Activated CD4-positive, alpha-beta T cell treated with anti-CD3 and anti-CD28 coated beads, Interleukin-2, amount 50 U/mL, for 48 hours (primary cell): ENCODE results near the gene PDSS1.

Experiments
- DNase-seq, 2 experiments: peaks; one replicate each; pipeline ENCODE4 v3.0.0-alpha.2; 2020

Gene PDSS1

DNA sequence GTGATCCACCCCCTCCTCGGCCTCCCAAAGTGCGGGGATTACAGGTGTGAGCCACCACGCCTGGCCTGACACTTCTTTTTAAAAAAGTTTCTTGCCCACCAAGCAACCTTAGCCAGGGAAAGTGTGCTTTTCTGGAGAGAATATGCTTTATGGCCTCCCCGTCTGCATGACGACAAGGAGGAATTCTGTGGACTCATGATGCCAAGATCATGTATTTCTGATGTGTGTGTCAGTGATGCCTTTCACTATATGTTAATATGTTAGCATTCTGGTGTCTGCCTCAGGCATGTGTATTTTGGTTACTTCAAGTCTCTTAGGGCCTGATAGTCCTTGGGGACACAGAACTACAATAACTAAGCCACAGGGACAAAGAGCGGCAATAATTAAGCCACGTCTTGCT lies 2.1 kb downstream of the PDSS1 start:
- DNase-seq: no peak

- no peak for DNase-seq
Measured at GRCh38 chr10:26700884-26701630, 3.6 kb downstream of the PDSS1 start.

GRCh38 chr10:26703096-26703495 lies 5.6 kb downstream of the PDSS1 start:
- no peak for DNase-seq

GRCh38 chr10:26703974-26704373 lies 6.5 kb downstream of the PDSS1 start:
- DNase-seq: no peak

GRCh38 chr10:26706206-26706605 lies 8.7 kb downstream of the PDSS1 start:
- no peak for DNase-seq

GRCh38 chr10:26706936-26707335 lies 9.4 kb downstream of the PDSS1 start:
- DNase-seq: no peak

DNA sequence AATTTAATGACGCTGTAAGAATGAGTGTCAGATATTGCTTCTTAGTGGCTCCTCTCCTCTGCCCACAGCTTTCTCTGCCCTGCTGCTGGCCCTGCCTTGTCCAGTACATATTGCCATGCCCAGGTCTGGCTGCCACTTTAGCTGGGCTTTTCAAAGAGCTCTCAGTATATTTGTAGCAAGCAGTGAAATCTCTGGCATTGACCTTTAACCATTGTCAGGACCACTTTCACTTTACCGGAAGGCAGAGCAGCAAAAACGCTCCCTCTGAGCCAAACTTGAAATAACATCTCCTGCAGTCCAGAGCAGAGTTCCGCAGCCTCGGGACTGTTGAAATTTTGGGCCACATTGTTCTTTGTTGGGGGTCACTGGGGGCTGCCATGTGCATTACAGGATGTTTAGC lies 13.8 kb downstream of the PDSS1 start:
- no peak for DNase-seq

DNA sequence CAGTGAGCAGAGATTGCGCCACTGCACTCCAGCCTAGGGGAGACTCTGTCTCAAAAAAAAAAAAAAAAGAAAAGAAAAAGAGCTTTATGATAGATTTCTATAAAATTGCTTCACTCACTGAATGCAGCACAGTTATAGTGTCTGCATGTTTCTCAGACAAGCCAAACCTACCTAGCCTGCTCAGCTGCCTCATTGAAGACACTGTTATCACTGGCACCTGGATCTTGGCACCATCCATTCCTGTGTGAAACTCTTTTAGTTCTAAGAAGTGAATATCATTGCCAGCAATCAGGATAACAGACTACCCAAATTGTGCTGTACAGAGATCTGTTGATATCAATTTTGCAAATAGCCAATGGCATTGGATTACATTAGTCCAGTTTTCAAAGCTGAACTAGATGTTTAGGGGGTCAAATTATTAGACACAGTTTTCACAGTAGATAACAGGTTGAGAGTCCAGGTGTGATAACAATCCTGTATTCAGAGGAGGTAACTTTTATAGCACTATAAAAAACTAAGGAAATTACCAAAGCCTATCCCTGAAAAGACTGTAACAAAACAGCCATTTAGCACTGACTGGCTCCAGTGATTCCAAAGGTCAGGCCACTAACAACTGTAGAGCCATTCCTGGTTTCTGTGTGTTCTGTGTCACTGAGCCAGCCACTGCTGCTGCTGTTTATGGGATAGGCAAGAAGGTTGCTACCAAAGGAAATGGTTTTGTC lies 17.1 kb downstream of the PDSS1 start:
- no peak for DNase-seq

DNA sequence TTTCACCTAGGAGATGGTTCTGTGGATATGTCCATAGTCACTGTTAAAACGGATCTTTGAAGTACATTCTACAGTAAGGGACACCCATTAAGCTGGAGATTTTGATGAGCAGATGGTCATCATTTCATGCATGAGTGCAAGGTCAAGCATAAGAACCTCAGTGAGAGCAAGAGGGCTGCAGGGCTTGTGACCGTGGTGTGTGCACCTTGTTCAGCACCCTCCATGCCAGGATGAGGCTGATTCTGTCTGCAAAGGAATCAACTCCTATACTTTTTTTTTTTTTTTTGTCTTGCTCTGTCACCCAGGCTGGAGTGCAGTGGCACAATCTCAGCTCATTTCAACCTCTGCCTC lies 17.6 kb downstream of the PDSS1 start:
- no peak for DNase-seq

GRCh38 chr10:26717476-26717875 lies 20.0 kb downstream of the PDSS1 start:
- no peak for DNase-seq

DNA sequence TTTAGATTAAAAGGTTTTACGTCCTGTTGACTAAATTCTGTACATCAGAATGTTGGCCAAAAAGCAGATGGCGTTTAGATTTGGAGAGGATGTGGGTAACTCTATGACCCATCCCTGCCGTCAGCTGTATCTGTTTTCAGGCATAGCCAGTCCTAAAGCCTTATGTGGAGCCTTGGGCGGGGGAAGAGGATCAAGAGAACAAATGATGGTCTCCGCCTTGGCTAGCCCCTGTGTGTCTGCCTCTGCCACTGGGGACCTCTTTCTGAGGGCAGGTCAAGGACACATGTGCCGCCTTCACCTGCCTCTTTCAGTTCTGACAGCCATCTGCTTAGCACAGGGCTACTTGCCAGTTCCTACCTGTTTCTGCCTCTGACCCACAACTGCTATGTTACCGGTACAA lies 24.1 kb downstream of the PDSS1 start:
- DNase-seq: peak in 1 of 2 experiments; percentile 50

DNA sequence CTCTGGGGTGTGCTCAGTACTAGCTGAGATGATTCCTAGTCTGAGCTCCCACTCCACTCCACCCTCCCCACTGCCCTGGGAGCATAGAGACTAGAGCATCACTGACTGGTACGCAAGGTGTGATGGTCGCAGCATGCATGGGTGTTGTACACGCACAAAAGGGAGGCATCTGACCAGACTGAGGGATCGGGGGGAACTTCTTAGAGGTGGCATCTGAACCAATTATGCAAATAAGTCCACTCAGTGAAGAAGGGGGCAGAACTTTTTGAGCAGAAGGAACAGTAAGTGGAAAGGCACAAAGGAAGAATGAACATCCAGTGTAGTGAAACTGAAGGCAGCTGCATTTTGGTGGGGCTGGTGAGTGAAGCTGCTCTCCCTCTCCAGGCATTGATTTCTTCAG lies 25.5 kb downstream of the PDSS1 start:
- DNase-seq: no peak

DNA sequence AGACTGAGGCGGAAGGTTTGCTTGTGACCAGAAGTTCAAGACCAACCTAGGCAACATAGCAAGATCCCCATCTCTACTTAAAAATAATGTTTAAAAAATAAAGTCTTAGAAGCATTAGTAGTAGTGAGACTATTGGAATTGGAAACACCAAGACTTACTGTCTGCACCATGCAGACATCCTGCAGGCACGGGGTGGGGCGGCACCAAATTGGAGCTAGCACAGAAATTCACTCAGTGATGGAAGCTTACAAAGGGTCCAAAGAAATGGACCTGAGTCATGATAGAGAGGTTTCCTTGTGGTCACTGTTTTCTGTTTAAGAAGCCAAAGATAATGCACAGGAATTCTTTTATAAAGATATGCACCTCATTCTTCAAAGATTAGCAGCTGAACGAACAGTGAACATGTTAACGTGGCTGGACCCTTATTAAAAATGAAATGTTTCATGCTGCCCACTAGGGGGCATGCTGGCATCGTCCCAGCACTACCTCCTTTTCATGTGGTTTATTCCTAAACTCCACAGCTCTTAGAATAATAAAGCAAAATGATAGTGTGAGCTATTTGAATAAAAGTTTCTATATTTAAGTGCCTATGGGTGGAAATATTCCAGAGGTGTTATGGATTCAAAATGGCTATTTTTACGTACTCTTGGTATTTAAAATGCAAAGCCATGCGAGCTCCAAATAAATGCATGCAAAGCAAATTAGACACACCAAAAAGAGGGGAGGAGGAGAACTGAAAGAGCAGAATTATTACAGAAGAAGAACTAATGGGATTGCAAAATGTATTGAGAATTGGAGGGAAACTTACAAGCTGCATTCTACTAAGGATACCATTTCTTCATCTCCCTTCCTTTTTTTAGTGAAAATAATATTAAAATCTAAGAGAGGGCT lies 28.6 kb downstream of the PDSS1 start:
- DNase-seq: peak; percentile 37 to 50

- no peak for DNase-seq
Measured at GRCh38 chr10:26727005-26727404, 29.5 kb downstream of the PDSS1 start.

GRCh38 chr10:26728957-26729356 lies 31.5 kb downstream of the PDSS1 start:
- DNase-seq: no peak

GRCh38 chr10:26729395-26729794 lies 31.9 kb downstream of the PDSS1 start:
- DNase-seq: no peak

- no peak for DNase-seq
Measured at GRCh38 chr10:26730552-26730951, 33.1 kb downstream of the PDSS1 start.

DNA sequence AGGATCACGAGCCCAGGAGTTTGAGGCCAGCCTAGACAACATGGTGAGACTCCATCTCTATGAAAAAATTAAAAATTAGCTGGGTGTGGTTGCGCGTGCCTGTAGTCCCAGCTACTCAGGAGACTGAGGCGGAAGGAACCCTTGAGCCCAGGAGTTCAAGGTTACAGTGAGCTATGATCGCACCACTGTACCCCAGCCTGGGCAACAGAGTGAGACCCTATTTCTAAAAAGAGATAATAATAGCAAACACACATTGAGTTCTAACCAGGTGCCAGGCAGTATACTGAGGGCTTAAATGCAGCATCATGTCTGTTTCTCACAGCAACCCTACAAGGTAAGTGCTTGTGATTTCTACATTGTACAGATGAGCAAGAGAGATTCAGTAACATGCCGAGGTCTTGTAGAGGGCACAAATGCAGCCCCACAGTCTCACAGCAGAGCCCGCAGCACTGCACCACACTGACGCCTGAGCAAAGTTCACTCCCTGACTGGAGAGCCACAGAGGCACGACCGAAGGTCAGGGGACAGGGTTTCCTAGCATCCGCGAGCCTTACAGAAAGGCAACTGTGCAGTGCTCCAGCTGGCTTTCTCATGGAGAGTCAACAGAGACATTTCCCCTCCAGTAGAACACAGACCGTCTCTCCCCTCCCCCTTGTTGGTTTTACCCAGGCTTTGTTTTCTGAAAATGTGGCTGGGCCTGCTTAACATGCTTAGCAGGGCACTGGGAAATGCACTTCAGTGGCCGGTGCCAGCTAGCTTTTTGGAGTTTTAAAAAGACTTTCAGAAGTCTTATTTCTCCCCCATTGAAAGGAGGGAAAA lies 36.5 kb downstream of the PDSS1 start:
- DNase-seq: no peak

DNA sequence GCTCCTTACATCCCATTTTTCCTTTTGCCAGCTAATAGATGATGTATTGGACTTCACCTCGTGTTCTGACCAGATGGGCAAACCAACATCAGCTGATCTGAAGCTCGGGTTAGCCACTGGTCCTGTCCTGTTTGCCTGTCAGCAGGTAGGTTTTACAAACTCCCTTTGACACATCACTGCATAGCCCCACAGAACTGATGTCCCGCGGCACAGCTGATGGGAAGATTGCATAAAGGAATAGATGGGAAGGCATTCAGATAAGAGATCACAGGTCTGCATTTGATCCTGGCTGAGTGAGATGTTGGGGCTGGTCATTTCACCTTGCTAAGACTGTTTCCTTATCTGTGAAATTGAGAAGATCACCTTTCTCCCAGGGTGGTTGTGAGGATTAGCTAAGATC lies 37.9 kb downstream of the PDSS1 start:
- no peak for DNase-seq

- DNase-seq: peak in 1 of 2 experiments; percentile 51
Measured at GRCh38 chr10:26737730-26738129, 40.2 kb downstream of the PDSS1 start.

DNA sequence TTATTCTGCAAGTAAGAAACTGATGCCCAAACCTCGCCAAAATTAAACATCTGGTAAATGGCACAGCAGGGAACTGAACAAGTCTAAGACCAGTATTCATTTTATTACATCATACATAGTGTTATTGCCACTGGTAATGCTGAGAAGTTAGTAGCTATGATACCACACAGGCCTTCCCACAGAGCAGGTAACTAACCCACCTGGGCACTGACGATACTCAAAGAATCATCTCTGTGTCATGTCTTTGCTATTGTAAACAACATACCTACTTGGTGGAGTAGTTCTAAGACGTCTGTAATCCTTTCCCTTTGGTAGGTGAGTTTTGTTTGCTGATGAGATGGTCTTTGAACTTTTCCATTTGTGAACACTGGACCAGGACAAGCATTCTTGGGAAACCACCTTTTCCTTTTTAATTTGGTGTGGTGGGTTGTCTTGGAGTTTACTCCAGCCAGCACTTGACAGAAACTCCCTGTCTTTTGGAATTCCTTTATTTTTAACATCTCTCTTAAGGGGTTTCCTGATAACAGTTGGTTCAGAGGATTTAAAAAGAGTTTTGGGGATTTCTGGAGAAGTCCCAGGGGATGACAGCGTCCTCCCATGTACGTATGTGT lies 40.9 kb downstream of the PDSS1 start:
- DNase-seq: no peak

GRCh38 chr10:26739071-26739631 lies 41.6 kb downstream of the PDSS1 start:
- DNase-seq: peak; percentile 39 to 46
